GDM1 (cell line): Measurements from ENCODE around the gene B4GAT1.

ENCODE experiments used
- DNase-seq: peaks from one replicate; lab custom pipeline; 2025; lab: John Stamatoyannopoulos, UW

Gene B4GAT1

GRCh38 chr11:66302656-66303055, 44.8 kb downstream of the B4GAT1 start:
- no peak for DNase-seq

GRCh38 chr11:66299186-66299585, 48.2 kb downstream of the B4GAT1 start:
- no peak for DNase-seq

- DNase-seq = no peak
Measured at GRCh38 chr11:66297610-66298009, 49.8 kb downstream of the B4GAT1 start.
